CD4-positive, CD25-positive, alpha-beta regulatory T cell (primary cell): ENCODE results near the gene POU2F2. TPM values are rescaled to one million over a fixed set of nuclear protein-coding genes. Genes with fewer than 3 reads are reported as not detected.

Experiments
- ATAC-seq, 2 donors: fragments of 150-1000 bp; cut with Tn5 transposase; one replicate each; pipeline ENCODE4 v1.10.0; 2021; ENCODE audit warnings: low read depth in 2 of 2, moderate number of reproducible peaks in 2 of 2, moderate library complexity in 1 of 2
- DNase-seq, 3 donors: peaks; one replicate each; pipeline versions ENCODE4 v3.0.0 to v3.0.0-alpha.2; 2012 to 2022; ENCODE audit warnings: mixed read lengths in 1 of 3
- H3K27ac ChIP-seq: one replicate; pipeline ENCODE4 v1.7.0; 2013; ENCODE audit warnings: mild to moderate bottlenecking, low read length; ENCODE audit not compliant: insufficient read depth, poor library complexity, severe bottlenecking
- H3K27me3 ChIP-seq: one replicate; pipeline ENCODE4 v1.7.0; 2013; ENCODE audit warnings: low read length; ENCODE audit not compliant: control insufficient read depth, insufficient read depth
- H3K36me3 ChIP-seq: one replicate; pipeline ENCODE4 v1.7.0; 2013; ENCODE audit warnings: mild to moderate bottlenecking, low read length, moderate library complexity; ENCODE audit not compliant: control insufficient read depth, insufficient read depth
- H3K4me1 ChIP-seq: 2 replicates; pipeline ENCODE4 v1.7.0; 2013; ENCODE audit warnings: mild to moderate bottlenecking, low read length; ENCODE audit not compliant: insufficient read depth, control insufficient read depth, poor library complexity, severe bottlenecking
- H3K4me3 ChIP-seq: one replicate; pipeline ENCODE4 v1.7.0; 2013; ENCODE audit warnings: low read depth, mild to moderate bottlenecking, low read length, moderate library complexity
- H3K9me3 ChIP-seq, 2 experiments: 1 replicate in 1 of 2; 2 replicates in 1 of 2; pipeline ENCODE4 v1.7.0; 2013; ENCODE audit warnings: low read length in 2 of 2, mild to moderate bottlenecking in 1 of 2, moderate library complexity in 1 of 2; ENCODE audit not compliant: control insufficient read depth in 2 of 2
- H3K27ac Mint-ChIP-seq, 3 donors: one replicate each; pipeline ENCODE4 v1.8.0; 2020 to 2022; ENCODE audit warnings: mild to moderate bottlenecking in 3 of 3, mixed read lengths in 3 of 3, moderate library complexity in 2 of 3
- H3K27me3 Mint-ChIP-seq: one replicate; pipeline ENCODE4 v1.8.0; 2022; ENCODE audit warnings: mild to moderate bottlenecking, mixed read lengths
- H3K36me3 Mint-ChIP-seq: one replicate; pipeline ENCODE4 v1.8.0; 2020; ENCODE audit warnings: mixed read lengths
- H3K4me1 Mint-ChIP-seq, 4 donors: one replicate each; pipeline ENCODE4 v1.8.0; 2020 to 2022; ENCODE audit warnings: mixed read lengths in 4 of 4, mild to moderate bottlenecking in 1 of 4
- H3K4me3 Mint-ChIP-seq, 4 donors: one replicate each; pipeline ENCODE4 v1.8.0; 2020 to 2022; ENCODE audit warnings: mild to moderate bottlenecking in 4 of 4, mixed read lengths in 4 of 4, moderate library complexity in 3 of 4
- H3K9me3 Mint-ChIP-seq, 7 donors: one replicate each; pipeline ENCODE4 v1.8.0; 2020 to 2022; ENCODE audit warnings: mixed read lengths in 7 of 7, mild to moderate bottlenecking in 3 of 7, moderate library complexity in 2 of 7
- polyA plus RNA-seq, 4 donors: library from polyadenylated mRNA; unstranded; fragments of 300-500 nt; fragmentation: Illumina TruSeq; gene quantifications; one replicate each; pipeline ENCODE4 v1.2.3, GENCODE V29; 2021
- total RNA-seq: library from RNA; stranded (reverse); gene quantifications from one replicate; pipeline ENCODE4 v1.2.3, GENCODE V29; 2022

Gene POU2F2
- total and polyA plus RNA-seq, 5 donors from 2014 or later: 4.2 to 48.9 (median 7.2) TPM

DNA sequence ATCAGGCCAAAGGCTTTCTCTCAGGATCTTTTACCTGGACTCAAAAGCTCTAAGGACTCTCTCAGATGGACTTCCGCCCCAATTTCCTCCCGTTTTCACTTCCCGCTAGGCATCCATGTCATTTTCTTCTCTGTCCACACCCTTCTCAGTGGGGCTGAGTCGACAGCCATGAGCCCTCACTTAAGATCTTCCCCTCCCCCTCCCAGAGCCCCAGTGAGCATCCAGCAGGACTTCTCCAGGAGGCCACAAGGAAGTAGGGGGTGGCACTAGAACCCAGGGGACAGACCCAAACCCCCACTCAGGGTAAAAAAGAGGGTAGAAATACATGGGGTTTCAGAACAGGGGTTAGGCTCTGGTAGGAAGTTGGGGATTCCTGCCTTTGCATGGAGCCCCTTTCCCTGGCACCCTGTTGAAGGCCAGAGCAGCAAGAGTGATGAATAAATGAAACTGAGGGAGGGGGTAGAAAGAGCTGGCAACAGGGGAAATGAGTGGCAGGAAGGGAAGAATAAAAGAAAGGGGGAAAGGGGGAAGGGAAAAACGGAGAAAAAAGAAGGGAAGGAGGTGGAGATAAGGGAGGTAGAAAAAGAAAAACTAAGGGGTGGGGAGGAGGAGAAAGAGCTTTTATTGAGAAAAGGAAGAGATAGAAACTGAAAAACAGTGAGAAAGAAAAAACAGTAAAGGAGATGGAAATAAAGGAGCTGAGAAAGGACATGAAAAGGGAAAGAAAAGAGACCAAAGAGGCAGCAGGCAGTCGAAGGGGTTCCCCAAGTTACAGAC lies 42.9 kb upstream of the POU2F2 start:
- Histone ChIP-seq H3K9me3 (no peaks in the 10 kb centered on the region), H3K36me3 (no peaks in the 10 kb centered on the region), H3K4me1 (peaks cover 23% of the 10 kb centered on the region), H3K27ac (no peak overlapping the region), H3K27me3 (peaks cover 24% of the 10 kb centered on the region), H3K4me3 (no peak overlapping the region)
- H3K4me1 Mint-ChIP-seq: peaks cover 4 to 24% (median 7%) of the 10 kb centered on the region in 4 donors
- H3K27ac Mint-ChIP-seq: peak overlapping the region in 1 of 3 donors; percentile 24
- H3K27me3 Mint-ChIP-seq: peaks cover 21% of the 10 kb centered on the region
- peak overlapping the region; percentile 62 to 87 (median 87) for H3K4me3 Mint-ChIP-seq
- peaks cover 0 to 1% (median 0%) of the 10 kb centered on the region in 7 donors for H3K9me3 Mint-ChIP-seq
- no peak for DNase-seq
- ATAC-seq: no peak
- H3K36me3 Mint-ChIP-seq: peaks cover 4% of the 10 kb centered on the region

DNA sequence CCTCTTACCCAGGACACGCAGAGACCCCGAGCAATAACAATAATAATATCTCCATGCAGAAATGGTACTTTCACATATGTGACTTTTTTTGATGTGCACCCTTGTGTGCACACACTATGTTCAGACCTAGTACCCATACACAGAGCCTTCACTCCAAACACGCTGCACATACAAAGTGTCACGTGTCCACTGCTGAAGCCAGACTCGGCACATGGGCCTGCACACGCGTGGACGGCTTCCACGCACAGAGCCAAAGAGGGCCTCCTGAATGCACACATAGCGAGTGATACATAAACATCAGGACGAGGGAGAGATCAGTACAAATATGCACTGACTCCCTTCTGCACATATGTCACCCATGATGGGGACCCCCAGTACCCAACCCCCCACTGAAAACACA lies 41.9 kb upstream of the POU2F2 start:
- Histone ChIP-seq H3K27ac (no peak overlapping the region), H3K27me3 (peaks cover 21% of the 10 kb centered on the region), H3K4me3 (no peak overlapping the region), H3K9me3 (no peaks in the 10 kb centered on the region), H3K36me3 (no peaks in the 10 kb centered on the region), H3K4me1 (peaks cover 23% of the 10 kb centered on the region)
- Mint-ChIP-seq H3K27me3 (peaks cover 17% of the 10 kb centered on the region), H3K4me1 (peaks cover 4 to 17% (median 7%) of the 10 kb centered on the region in 4 donors), H3K27ac (no peak overlapping the region), H3K36me3 (peaks cover 4% of the 10 kb centered on the region), H3K4me3 (peak overlapping the region; percentile 6 to 68 (median 42)), H3K9me3 (peaks cover 0 to 1% (median 0%) of the 10 kb centered on the region in 7 donors)
- no peak for ATAC-seq
- no peak for DNase-seq

DNA sequence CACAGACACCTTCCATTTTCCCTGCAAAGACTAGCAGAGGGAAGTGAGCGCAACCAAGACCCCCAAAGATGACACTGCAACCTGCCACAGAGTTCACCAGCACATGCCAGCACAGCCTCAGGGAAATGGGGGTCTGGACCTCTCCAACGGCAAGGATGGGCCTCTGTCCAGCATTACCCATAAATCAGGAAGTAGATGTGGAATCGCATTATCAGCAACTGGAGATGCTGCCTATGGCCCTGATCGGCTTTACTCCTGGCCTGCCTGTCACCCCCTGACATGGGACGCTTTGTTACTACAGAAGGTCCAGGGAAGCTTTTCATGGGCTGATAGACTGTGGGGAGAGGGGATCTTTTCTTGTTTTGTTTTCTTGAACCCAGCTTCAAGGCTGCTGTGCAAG lies 41.4 kb upstream of the POU2F2 start:
- H3K4me3 Mint-ChIP-seq: peak overlapping the region in 2 of 4 donors; percentile 43 to 62
- no peak for ATAC-seq

DNA sequence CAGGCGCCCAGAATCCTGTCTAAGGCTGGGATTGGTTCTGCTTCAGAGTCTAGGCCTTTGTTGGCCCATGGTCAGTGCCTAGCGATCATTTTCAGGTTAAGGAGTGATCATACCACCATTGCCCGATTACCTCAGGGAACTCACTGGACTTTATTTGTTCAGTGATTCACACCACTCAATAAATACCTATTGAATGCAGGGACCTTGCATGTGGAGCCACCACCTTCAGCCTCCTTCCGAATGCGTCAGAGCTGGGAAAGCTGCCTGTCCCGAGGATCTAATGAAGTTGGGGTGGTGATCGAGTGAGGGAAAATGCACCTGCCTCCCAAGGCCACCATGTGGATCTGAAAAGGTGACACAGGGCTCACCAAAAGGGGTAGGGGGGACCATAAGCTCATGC lies 40.0 kb upstream of the POU2F2 start:
- Histone ChIP-seq H3K4me1 (peaks cover 17% of the 10 kb centered on the region), H3K4me3 (no peak overlapping the region), H3K9me3 (no peaks in the 10 kb centered on the region), H3K27me3 (peaks cover 6% of the 10 kb centered on the region), H3K27ac (no peak overlapping the region), H3K36me3 (no peaks in the 10 kb centered on the region)
- peaks cover 4 to 17% (median 7%) of the 10 kb centered on the region in 4 donors for H3K4me1 Mint-ChIP-seq
- DNase-seq (no peak), ATAC-seq (no peak)
- peaks cover 4% of the 10 kb centered on the region for H3K36me3 Mint-ChIP-seq
- H3K9me3 Mint-ChIP-seq: peaks cover 0 to 1% (median 0%) of the 10 kb centered on the region in 7 donors
- H3K27ac Mint-ChIP-seq: no peak overlapping the region
- no peak overlapping the region for H3K4me3 Mint-ChIP-seq
- H3K27me3 Mint-ChIP-seq: peaks cover 17% of the 10 kb centered on the region

More for the DNA sequence above, 41.4 kb upstream of the POU2F2 start:
- Histone ChIP-seq H3K4me1 (peaks cover 23% of the 10 kb centered on the region), H3K27me3 (peaks cover 18% of the 10 kb centered on the region), H3K27ac (no peak overlapping the region), H3K9me3 (no peaks in the 10 kb centered on the region), H3K36me3 (no peaks in the 10 kb centered on the region), H3K4me3 (no peak overlapping the region)
- H3K9me3 Mint-ChIP-seq: peaks cover 0 to 1% (median 0%) of the 10 kb centered on the region in 7 donors
- peaks cover 4% of the 10 kb centered on the region for H3K36me3 Mint-ChIP-seq
- H3K4me1 Mint-ChIP-seq: peaks cover 4 to 17% (median 7%) of the 10 kb centered on the region in 4 donors
- H3K27ac Mint-ChIP-seq: no peak overlapping the region
- no peak for DNase-seq
- H3K27me3 Mint-ChIP-seq: peaks cover 17% of the 10 kb centered on the region

DNA sequence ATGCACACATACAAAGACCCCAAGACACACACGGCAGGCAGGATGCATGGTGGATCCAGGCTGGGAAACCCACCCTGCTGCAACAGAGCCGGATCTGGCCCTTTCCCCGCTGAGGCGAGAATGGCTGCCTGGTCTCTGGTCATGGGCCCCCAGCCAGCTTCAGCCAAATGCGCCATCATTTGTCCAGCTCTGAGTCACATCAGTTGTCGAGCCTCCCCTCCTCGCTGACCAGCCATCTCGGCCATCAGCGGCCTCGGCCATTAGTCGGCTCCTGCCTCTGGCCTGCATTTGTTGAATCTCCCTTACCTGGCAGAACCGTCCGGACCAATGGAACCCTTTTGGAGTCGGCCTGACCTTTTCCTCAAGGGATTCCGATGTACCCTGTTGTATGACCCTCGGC lies 38.5 kb upstream of the POU2F2 start:
- DNase-seq (no peak), ATAC-seq (no peak)
- Histone ChIP-seq H3K27ac (no peak overlapping the region), H3K27me3 (peaks cover 6% of the 10 kb centered on the region), H3K4me1 (peaks cover 5% of the 10 kb centered on the region), H3K9me3 (no peaks in the 10 kb centered on the region), H3K4me3 (no peak overlapping the region), H3K36me3 (no peaks in the 10 kb centered on the region)
- H3K27me3 Mint-ChIP-seq: peaks cover 8% of the 10 kb centered on the region
- peaks cover 0 to 9% (median under 1%) of the 10 kb centered on the region in 4 donors for H3K4me1 Mint-ChIP-seq
- peaks cover 4% of the 10 kb centered on the region for H3K36me3 Mint-ChIP-seq
- H3K9me3 Mint-ChIP-seq: no peaks in the 10 kb centered on the region
- no peak overlapping the region for H3K27ac Mint-ChIP-seq
- H3K4me3 Mint-ChIP-seq: peak overlapping the region in 1 of 4 donors; percentile 5

DNA sequence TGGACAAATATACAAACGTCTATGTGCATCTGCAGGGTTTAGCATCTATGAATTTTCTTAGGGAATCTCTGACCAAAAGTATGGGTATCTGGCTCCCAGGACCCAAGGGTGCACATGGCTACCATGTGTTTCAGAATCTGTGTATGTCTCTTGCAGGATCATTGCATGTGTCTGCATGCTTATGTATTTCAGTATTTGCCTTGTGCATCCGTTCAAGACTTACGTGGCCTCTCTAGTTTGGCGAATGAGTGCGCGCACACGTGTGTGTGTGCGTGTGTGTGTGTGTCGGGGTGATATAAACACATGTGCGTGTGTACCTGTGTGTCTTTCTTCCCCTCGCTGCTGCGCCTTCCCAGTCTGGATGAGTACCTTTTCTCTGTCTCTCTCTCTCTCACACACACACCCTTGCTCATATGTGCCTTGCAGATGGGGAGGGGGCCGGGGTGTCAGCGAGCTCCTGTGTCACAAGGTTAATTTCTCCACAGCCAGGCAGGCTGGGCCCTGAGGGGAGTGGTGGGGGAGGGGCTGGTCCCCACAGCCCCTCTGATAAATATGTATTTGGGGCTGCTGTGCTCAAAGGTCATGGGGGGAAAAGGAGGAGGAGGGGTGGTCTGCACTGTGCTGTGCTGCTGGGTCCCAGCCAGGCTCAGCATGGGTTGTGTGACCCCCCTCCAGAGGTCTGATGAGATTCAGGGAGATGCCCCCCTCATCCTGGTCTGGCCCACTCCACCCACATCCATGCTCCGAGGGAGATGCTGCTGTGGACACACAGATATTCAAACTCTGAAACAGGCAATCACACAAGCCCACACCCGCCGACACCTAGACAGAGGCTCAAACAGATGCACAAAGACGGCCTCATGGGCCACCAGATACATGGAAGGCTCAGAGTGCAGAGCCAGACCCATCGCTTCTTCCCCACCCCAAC lies 37.5 kb upstream of the POU2F2 start:
- H3K36me3 Mint-ChIP-seq: peaks cover 4% of the 10 kb centered on the region
- H3K9me3 Mint-ChIP-seq: no peaks in the 10 kb centered on the region
- H3K27ac Mint-ChIP-seq: no peak overlapping the region

DNA sequence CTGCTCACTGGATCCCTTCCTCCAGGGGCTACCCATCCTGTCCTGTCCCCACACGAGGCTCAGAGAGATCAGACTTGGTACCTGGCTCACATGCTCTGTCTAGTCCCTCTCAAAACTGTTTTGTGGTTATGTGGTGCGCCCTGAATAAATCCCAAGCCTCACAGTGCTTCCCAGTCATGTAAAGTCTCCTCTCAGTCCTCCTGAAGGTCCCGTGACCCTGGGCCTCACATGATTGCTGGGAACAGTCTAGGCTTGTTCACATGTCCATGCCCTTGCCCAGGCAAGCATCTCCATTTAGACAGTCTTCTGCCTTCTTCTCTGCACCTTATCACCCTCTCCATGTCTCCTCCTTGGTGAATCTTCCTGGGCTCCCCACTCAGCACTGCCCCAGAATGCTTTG lies 36.0 kb upstream of the POU2F2 start:
- no peaks in the 10 kb centered on the region for H3K4me1 ChIP-seq
- Mint-ChIP-seq H3K36me3 (peaks cover 4% of the 10 kb centered on the region), H3K4me3 (no peak overlapping the region), H3K27me3 (no peaks in the 10 kb centered on the region), H3K27ac (no peak overlapping the region), H3K9me3 (no peaks in the 10 kb centered on the region), H3K4me1 (peaks cover 0 to 2% (median 0%) of the 10 kb centered on the region in 4 donors)
- DNase-seq (no peak), ATAC-seq (no peak)
- H3K27me3 ChIP-seq: no peaks in the 10 kb centered on the region
- H3K4me3 ChIP-seq: no peak overlapping the region
- no peak overlapping the region for H3K27ac ChIP-seq
- H3K9me3 ChIP-seq: no peaks in the 10 kb centered on the region
- no peaks in the 10 kb centered on the region for H3K36me3 ChIP-seq

More for the DNA sequence above, 37.5 kb upstream of the POU2F2 start:
- Mint-ChIP-seq H3K4me1 (peaks cover 0 to 2% (median 0%) of the 10 kb centered on the region in 4 donors), H3K4me3 (peak overlapping the region in 1 of 4 donors; percentile 5), H3K27me3 (peaks cover 3% of the 10 kb centered on the region)
- H3K36me3 ChIP-seq: no peaks in the 10 kb centered on the region
- no peak for DNase-seq
- no peak for ATAC-seq
- H3K9me3 ChIP-seq: no peaks in the 10 kb centered on the region
- H3K4me1 ChIP-seq: no peaks in the 10 kb centered on the region
- no peak overlapping the region for H3K27ac ChIP-seq
- no peak overlapping the region for H3K4me3 ChIP-seq
- H3K27me3 ChIP-seq: no peaks in the 10 kb centered on the region
